ENCODE data around the gene VRK1.

The VRK1 gene

DNA sequence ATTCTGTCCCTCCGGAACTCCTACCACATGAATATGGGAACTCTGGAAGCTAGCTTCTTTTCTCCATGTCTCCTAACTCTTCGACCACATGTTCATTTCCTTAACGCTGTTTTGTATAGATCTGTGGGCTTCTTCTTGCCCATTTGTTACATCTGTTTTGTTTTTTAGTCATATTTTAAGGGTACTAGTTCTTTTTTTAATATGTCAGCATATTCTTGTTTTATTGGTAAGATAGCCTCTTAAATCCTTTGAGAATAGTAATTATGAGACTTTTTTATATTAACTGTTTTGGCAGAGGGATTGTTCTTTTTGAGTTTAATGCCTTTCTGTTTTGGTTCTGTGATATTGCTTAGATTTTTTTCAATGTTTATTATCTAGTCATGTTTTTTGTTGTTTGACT lies 70.5 kb downstream of the VRK1 start:
- no peaks in the 10 kb centered on the region for H3K27me3 ChIP-seq (ENCODE audit: control insufficient read depth, low read length)
- H4K20me1 ChIP-seq (ENCODE audit: control insufficient read depth, insufficient read depth, low read depth, low read length) = no peaks in the 10 kb centered on the region
- no peaks in the 10 kb centered on the region; the same call in 1 of the 2 replicates for H3K79me2 ChIP-seq (ENCODE audit: control insufficient read depth, low read length)
- TF ChIP-seq, protein P1, sequence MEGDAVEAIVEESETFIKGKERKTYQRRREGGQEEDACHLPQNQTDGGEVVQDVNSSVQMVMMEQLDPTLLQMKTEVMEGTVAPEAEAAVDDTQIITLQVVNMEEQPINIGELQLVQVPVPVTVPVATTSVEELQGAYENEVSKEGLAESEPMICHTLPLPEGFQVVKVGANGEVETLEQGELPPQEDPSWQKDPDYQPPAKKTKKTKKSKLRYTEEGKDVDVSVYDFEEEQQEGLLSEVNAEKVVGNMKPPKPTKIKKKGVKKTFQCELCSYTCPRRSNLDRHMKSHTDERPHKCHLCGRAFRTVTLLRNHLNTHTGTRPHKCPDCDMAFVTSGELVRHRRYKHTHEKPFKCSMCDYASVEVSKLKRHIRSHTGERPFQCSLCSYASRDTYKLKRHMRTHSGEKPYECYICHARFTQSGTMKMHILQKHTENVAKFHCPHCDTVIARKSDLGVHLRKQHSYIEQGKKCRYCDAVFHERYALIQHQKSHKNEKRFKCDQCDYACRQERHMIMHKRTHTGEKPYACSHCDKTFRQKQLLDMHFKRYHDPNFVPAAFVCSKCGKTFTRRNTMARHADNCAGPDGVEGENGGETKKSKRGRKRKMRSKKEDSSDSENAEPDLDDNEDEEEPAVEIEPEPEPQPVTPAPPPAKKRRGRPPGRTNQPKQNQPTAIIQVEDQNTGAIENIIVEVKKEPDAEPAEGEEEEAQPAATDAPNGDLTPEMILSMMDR (IDR thresholded peaks at IDR 0.05; ENCODE audit: low read depth, low read length, poor library complexity, severe bottlenecking) = no peak
- TF ChIP-seq EZH2phosphoT487 (IDR thresholded peaks at IDR 0.05; ENCODE audit: borderline replicate concordance, low read length) = no peak
- H3K27ac ChIP-seq (ENCODE audit: low read depth, low read length) = no peak overlapping the region
- no peaks in the 10 kb centered on the region for H3F3A ChIP-seq (ENCODE audit: control insufficient read depth, insufficient read depth)
- no peaks in the 10 kb centered on the region for H3K9me3 ChIP-seq (ENCODE audit: control insufficient read depth, insufficient read depth, low read length)
- no peak overlapping the region for H3K4me2 ChIP-seq (ENCODE audit: low read length)
- H3K4me1 ChIP-seq (ENCODE audit: control insufficient read depth, low read length) = no peaks in the 10 kb centered on the region
- H3K4me3 ChIP-seq (ENCODE audit: low read length) = no peak overlapping the region
- H3K36me3 ChIP-seq (ENCODE audit: control insufficient read depth, low read length) = peaks cover 76% of the 10 kb centered on the region
- H3K9me2 ChIP-seq (replicated peaks; ENCODE audit: control insufficient read depth, low read length) = no peaks in the 10 kb centered on the region

DNA sequence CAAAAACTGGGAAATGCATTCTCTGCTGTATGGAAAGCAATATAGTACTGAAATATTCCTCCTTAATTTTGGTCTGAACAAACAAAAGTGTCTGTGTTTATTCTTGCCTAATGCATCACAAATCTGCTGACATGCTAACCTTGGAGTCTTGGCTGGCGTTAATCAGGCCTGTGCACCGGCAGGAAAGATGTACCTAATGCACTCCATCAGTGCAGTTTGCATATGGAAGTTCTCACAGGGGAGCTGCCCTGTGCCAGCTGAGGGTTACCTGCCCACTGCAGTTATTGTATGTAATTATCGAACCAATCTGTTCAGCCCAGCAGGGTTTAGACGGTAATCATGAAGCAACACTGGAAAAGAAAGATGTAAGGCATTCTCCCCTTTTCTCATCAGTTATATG lies 76.9 kb downstream of the VRK1 start:
- no peaks in the 10 kb centered on the region for H3F3A ChIP-seq (ENCODE audit: control insufficient read depth, insufficient read depth)
- H3K4me1 ChIP-seq (ENCODE audit: control insufficient read depth, low read length) = no peaks in the 10 kb centered on the region
- H3K9me2 ChIP-seq (replicated peaks; ENCODE audit: control insufficient read depth, low read length) = no peaks in the 10 kb centered on the region
- H3K4me3 ChIP-seq (ENCODE audit: low read length) = no peak overlapping the region
- H4K20me1 ChIP-seq (ENCODE audit: control insufficient read depth, insufficient read depth, low read depth, low read length) = no peaks in the 10 kb centered on the region
- H3K9me3 ChIP-seq (ENCODE audit: control insufficient read depth, insufficient read depth, low read length) = no peaks in the 10 kb centered on the region
- H3K27me3 ChIP-seq (ENCODE audit: control insufficient read depth, low read length) = no peaks in the 10 kb centered on the region
- H3K36me3 ChIP-seq (ENCODE audit: control insufficient read depth, low read length) = peaks cover 74% of the 10 kb centered on the region
- TF ChIP-seq EZH2phosphoT487 (IDR thresholded peaks at IDR 0.05; ENCODE audit: borderline replicate concordance, low read length) = no peak
- TF ChIP-seq, protein P1 (IDR thresholded peaks at IDR 0.05; ENCODE audit: low read depth, low read length, poor library complexity, severe bottlenecking) = no peak
- no peak overlapping the region for H3K4me2 ChIP-seq (ENCODE audit: low read length)
- peaks cover 3% of the 10 kb centered on the region; the same call in 1 of the 2 replicates for H3K79me2 ChIP-seq (ENCODE audit: control insufficient read depth, low read length)
- no peak overlapping the region for H3K27ac ChIP-seq (ENCODE audit: low read depth, low read length)

DNA sequence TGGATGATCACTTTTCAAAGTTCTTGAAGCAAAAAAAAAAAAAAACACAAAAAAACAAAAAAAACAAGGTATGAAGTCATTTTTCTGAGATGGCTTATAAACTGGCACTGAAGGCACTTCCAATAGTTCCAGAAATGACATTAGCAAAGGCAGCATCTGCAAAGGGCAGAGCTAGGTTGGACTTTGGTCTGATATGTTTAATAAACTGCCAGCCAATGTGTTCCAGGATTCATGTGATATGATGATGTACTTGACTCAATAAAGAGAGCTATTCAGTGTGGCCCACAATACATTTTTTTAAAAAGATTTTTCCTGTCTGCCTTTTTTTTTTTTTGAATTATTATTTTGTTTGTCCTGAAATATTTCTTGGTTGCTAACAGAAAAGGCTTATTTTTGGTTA lies 79.6 kb downstream of the VRK1 start:
- Histone ChIP-seq H3F3A (ENCODE audit: control insufficient read depth, insufficient read depth) (no peaks in the 10 kb centered on the region), H3K9me2 (replicated peaks; ENCODE audit: control insufficient read depth, low read length) (no peaks in the 10 kb centered on the region)

More for the DNA sequence above, 79.6 kb downstream of the VRK1 start:
- Histone ChIP-seq H3K4me3 (ENCODE audit: low read length) (no peak overlapping the region), H3K4me1 (ENCODE audit: control insufficient read depth, low read length) (no peaks in the 10 kb centered on the region), H3K4me2 (ENCODE audit: low read length) (no peak overlapping the region), H3K27ac (ENCODE audit: low read depth, low read length) (no peak overlapping the region), H3K36me3 (ENCODE audit: control insufficient read depth, low read length) (peaks cover 74% of the 10 kb centered on the region), H3K79me2 (ENCODE audit: control insufficient read depth, low read length) (peaks cover 3% of the 10 kb centered on the region; the same call in 1 of the 2 replicates), H3K9me3 (ENCODE audit: control insufficient read depth, insufficient read depth, low read length) (no peaks in the 10 kb centered on the region), H4K20me1 (ENCODE audit: control insufficient read depth, insufficient read depth, low read depth, low read length) (no peaks in the 10 kb centered on the region), H3K27me3 (ENCODE audit: control insufficient read depth, low read length) (no peaks in the 10 kb centered on the region)
- TF ChIP-seq, protein P1 (IDR thresholded peaks at IDR 0.05; ENCODE audit: low read depth, low read length, poor library complexity, severe bottlenecking) = no peak
- no peak for TF ChIP-seq EZH2phosphoT487 (IDR thresholded peaks at IDR 0.05; ENCODE audit: borderline replicate concordance, low read length)
